Effector memory CD8-positive, alpha-beta T cell (primary cell): ENCODE measurements around the gene ARHGAP18.

Experiments used
- ATAC-seq: fragments of 150-1000 bp; cut with Tn5 transposase; replicated peaks from 2 replicates; pipeline ENCODE4 v1.10.0; 2021; ENCODE audit warnings: mild to moderate bottlenecking, moderate library complexity
- DNase-seq, 3 experiments: peaks; one replicate each; pipeline ENCODE4 v3.0.0; 2021
- H3K27ac Mint-ChIP-seq, 2 donors: one replicate each; pipeline ENCODE4 v1.8.0; 2022; ENCODE audit warnings: mild to moderate bottlenecking in 2 of 2, mixed read lengths in 2 of 2, moderate library complexity in 2 of 2
- H3K27me3 Mint-ChIP-seq, 2 donors: one replicate each; pipeline ENCODE4 v1.8.0; 2022; ENCODE audit warnings: mixed read lengths in 2 of 2
- H3K36me3 Mint-ChIP-seq: one replicate; pipeline ENCODE4 v1.8.0; 2022; ENCODE audit warnings: mild to moderate bottlenecking, moderate library complexity, mixed read lengths; ENCODE audit not compliant: insufficient read depth
- H3K4me1 Mint-ChIP-seq, 2 donors: one replicate each; pipeline ENCODE4 v1.8.0; 2022; ENCODE audit warnings: low read depth in 2 of 2, mixed read lengths in 2 of 2
- H3K4me3 Mint-ChIP-seq, 2 donors: one replicate each; pipeline ENCODE4 v1.8.0; 2022; ENCODE audit warnings: mild to moderate bottlenecking in 2 of 2, mixed read lengths in 2 of 2, moderate library complexity in 2 of 2
- H3K9me3 Mint-ChIP-seq, 2 donors: one replicate each; pipeline ENCODE4 v1.8.0; 2022; ENCODE audit warnings: mixed read lengths in 2 of 2

Gene ARHGAP18

DNA sequence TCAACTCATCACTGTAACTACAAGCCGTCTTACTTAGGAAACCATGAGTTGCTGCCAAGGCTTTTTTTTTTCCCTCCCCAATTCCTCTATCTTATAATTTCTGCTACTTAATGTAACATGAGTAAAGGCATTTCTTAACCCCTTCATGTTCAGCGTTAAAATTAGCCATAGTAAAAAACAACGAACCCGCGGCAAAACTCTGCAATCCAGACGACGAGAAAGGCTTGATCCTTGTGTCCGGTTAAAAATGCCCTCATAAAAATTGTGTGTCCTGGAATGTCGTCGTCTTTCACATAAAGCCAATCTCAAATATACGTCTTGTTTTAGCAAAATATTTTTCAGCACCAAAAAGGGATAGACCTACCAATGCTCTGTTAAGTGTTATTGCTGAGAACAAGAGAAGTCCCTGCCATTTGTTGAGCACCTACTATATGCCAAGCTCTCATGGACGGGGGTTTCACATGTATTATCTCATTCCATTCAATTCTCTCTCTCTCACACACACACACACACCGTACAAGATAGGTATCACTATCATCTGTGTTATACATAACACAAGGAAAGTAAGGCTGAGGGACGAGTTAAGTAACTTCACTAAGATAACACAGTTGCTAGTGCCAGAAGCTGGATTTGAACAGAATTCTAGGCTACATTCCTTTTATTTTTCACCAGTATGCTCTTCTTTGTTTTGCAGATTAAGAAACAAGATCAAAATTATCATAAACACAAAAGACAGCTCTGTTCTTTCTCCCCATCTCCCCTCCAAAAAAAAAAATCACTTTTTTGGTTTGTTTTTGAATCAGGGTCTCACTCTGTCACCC lies 683 bp upstream of the ARHGAP18 start:
- H3K27me3 Mint-ChIP-seq, result no peaks in the 10 kb centered on the region
- no peaks in the 10 kb centered on the region for H3K36me3 Mint-ChIP-seq
- ATAC-seq (no peak), DNase-seq (no peak)
- H3K4me1 Mint-ChIP-seq, result peaks cover 24 to 45% of the 10 kb centered on the region in 2 donors
- peak overlapping the region; percentile 87 to 95 for H3K4me3 Mint-ChIP-seq
- H3K27ac Mint-ChIP-seq, result peak overlapping the region; percentile 75 to 91
- no peaks in the 10 kb centered on the region for H3K9me3 Mint-ChIP-seq

DNA sequence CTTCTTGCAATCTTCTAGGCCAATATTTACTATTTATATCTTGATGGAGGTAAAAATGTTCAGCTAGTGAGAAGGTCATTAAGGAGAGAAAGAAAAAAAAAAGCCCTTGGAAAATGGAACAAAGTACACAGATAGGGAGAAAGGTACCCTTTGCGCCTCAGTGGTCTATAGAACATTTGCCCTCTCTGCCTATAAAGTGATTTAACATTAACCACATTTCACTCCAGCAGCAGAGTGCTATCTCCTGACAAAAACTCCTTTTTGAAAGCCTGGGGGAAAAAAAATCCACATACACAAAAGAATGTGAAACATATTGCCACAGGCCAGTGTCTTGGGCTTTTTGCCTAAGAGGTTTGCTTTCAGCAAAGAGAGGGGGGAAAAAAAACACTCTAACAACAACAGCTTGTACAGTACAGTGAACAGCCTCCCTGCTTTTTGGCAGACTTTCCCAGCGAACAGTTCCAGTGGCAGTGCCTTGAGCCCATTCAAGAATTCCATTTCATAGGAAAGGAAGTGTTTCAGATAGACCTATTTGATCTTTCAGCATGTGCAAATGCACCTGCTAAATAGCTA lies 695 bp downstream of the ARHGAP18 start:
- Mint-ChIP-seq H3K27me3 (no peaks in the 10 kb centered on the region), H3K4me3 (peak overlapping the region; percentile 87 to 95), H3K27ac (peak overlapping the region; percentile 75 to 91), H3K9me3 (no peaks in the 10 kb centered on the region), H3K36me3 (no peaks in the 10 kb centered on the region), H3K4me1 (peaks cover 31 to 57% of the 10 kb centered on the region in 2 donors)
- ATAC-seq (peak; percentile 4), DNase-seq (no peak)

DNA sequence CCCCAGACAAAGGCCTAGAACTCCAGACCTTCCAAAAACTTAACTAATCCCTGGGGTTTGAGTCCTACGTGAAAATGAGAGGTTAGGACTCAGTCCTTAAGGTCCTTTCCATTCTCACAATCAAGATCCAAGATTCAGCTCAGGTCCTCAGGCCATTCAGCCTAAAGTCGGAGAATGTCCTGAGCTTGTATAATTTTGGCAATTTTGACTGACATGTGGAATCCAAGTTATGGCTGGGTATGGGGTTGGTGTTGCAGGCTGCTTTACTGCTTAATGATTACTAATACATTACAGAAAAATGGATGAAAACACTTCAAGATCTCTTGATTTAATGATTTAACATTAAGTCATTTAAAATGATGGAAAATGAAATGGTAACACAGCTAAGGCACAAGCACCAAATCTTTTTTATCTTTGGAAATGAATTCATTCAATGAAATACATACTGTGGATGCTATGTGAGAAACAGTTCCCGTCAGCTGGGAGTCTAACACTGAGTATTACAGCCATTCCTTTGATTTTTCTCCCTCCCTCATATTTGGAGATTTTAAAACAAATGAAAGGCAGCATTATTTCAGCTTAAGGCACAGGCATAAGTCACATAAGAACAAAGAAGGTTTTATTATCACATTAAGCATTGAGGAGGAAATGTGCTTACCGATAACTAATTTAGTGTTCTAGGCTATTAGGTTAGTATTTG lies 1.3 kb downstream of the ARHGAP18 start:
- Mint-ChIP-seq H3K9me3 (no peaks in the 10 kb centered on the region), H3K36me3 (no peaks in the 10 kb centered on the region), H3K4me3 (peak overlapping the region; percentile 87 to 95), H3K27ac (peak overlapping the region in 1 of 2 donors; percentile 91), H3K4me1 (peaks cover 27 to 50% of the 10 kb centered on the region in 2 donors), H3K27me3 (no peaks in the 10 kb centered on the region)
- ATAC-seq, result no peak
- DNase-seq, result no peak

DNA sequence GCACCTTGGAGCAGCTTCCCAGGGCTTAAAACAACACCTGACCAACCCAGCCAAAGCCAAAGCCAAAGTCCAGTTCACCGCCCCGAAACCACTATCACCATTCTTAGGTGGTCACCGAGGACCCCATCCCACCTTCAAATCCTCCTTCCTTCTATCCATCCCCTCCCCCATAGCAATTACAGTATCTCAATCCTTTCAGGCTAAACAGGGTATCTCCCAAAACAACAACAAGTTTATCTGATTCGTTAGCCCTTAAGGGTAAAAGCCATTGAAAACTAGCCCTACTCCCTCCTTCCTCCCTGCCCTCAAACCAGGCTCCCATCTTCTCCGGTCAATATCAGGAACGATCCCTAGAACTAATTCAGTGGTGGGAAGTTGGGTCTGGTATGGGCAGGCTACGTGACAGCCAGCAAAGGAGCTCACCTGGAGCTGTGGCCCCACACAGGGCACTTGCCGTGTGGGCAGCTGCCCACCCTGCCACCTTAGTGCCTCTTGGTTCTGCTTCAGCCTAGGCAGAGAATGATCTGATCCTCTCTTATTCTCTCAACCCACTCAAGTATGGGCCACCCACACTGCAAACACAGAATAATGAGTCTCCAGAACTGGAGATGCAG lies 2.0 kb downstream of the ARHGAP18 start:
- Mint-ChIP-seq H3K4me3 (peak overlapping the region; percentile 39 to 95), H3K27me3 (no peaks in the 10 kb centered on the region), H3K36me3 (no peaks in the 10 kb centered on the region), H3K9me3 (no peaks in the 10 kb centered on the region), H3K4me1 (peaks cover 27 to 51% of the 10 kb centered on the region in 2 donors), H3K27ac (peak overlapping the region in 1 of 2 donors; percentile 72)
- ATAC-seq (no peak), DNase-seq (no peak)

DNA sequence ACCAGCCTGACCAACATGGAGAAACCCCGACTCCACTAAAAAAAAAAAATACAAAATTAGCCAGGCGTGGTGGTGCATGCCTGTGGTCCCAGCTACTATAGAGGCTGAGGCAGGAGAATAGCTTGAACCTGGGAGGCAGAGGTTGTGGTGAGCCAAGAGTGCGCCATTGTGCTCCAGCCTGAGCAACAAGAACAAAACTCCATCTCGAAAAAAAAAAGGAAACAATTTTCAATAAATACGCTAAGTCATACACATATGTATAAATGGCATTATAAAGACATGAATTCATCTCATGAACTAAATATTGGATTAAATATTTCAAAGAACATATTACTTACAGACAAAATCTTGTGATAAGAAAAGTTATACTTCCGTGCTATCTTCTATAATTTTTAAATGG lies 2.9 kb downstream of the ARHGAP18 start:
- H3K27me3 Mint-ChIP-seq, result no peaks in the 10 kb centered on the region
- H3K9me3 Mint-ChIP-seq, result no peaks in the 10 kb centered on the region
- ATAC-seq, result no peak
- H3K4me3 Mint-ChIP-seq, result no peak overlapping the region
- peaks cover 34 to 61% of the 10 kb centered on the region in 2 donors for H3K4me1 Mint-ChIP-seq
- H3K27ac Mint-ChIP-seq, result no peak overlapping the region
- DNase-seq, result no peak
- H3K36me3 Mint-ChIP-seq, result peaks cover 4% of the 10 kb centered on the region

DNA sequence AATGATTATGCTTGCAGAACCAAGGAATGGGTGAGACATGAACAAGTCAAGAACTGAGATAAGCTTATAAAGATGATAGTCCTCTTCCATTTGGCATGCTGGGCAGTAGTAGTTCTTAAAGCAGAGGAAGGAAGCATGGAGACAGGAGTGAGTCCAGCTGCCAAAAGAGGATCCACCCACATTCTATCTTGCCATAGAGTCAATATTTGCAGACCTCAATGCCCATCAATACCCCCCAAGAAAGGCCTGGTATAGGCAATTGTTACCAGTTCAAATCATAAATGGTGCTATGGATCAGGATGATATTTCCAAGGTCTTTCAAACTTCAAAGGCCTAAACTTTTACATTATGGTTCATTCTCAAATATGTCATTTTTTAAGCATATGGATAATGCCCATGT lies 4.8 kb downstream of the ARHGAP18 start:
- DNase-seq (no peak), ATAC-seq (no peak)
- no peaks in the 10 kb centered on the region for H3K27me3 Mint-ChIP-seq
- peaks cover 37 to 68% of the 10 kb centered on the region in 2 donors for H3K4me1 Mint-ChIP-seq
- H3K9me3 Mint-ChIP-seq, result no peaks in the 10 kb centered on the region
- H3K27ac Mint-ChIP-seq, result no peak overlapping the region
- H3K4me3 Mint-ChIP-seq, result no peak overlapping the region
- peaks cover 4% of the 10 kb centered on the region for H3K36me3 Mint-ChIP-seq

DNA sequence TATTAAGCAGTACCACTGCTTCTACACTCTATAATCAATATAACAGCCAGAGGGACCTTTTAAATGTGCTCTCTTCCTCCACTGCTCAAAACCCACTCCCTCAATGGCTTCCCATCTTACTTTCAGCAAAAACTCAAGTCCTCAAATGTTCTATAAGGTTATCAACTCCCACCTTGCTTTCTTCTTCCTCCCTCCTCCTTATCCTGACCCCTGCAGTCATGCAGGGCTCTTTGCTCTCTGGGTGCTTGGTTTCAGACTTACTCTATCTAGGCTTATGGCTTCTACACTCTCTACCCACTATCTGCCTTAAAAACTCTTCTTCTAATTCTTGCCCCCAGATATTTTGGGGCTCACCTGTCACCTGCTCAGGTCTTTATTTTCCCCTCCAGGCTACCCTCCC lies 5.3 kb downstream of the ARHGAP18 start:
- no peaks in the 10 kb centered on the region for H3K27me3 Mint-ChIP-seq
- peaks cover 37 to 71% of the 10 kb centered on the region in 2 donors for H3K4me1 Mint-ChIP-seq
- DNase-seq (no peak), ATAC-seq (no peak)
- H3K27ac Mint-ChIP-seq, result peak overlapping the region in 1 of 2 donors; percentile 2
- H3K9me3 Mint-ChIP-seq, result no peaks in the 10 kb centered on the region
- no peak overlapping the region for H3K4me3 Mint-ChIP-seq
- H3K36me3 Mint-ChIP-seq, result peaks cover 4% of the 10 kb centered on the region

DNA sequence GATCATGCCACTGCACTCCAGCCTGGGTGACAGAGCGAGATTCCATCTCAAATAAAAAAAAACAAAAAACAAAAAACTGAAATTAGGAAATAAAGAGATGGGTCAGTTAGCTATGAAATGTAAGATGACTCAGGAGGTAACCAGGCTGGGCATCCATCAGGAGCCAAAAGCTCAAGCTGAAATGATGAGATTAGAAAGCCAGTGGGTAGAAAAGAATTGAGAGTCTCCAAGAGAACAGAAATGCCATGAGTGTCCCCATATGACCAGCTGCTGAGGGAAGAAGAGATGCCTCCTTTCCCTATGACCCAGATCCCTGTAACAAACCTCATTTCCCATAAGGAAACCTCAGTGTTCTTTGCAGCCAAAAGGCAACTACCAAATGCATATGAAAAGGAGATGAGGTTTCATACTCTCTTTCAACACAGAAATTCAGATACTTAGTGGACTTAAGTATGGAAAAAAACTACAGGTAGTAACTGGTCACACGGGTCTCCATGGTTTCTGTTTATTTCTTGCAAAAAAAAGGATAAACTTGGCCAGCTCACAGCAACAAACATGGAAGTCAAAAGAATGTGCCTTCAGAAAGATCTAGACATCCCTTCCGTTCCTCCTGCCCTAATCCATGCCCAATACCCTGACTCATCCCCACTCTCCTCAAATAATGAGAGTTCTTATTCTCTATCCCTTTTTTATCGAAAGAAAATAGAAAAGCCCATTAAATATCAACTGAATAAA lies 8.1 kb downstream of the ARHGAP18 start:
- no peaks in the 10 kb centered on the region for H3K27me3 Mint-ChIP-seq
- peaks cover 4% of the 10 kb centered on the region for H3K36me3 Mint-ChIP-seq
- ATAC-seq (no peak), DNase-seq (no peak)
- no peaks in the 10 kb centered on the region for H3K9me3 Mint-ChIP-seq
- no peak overlapping the region for H3K4me3 Mint-ChIP-seq
- H3K4me1 Mint-ChIP-seq, result peaks cover 22 to 61% of the 10 kb centered on the region in 2 donors
- H3K27ac Mint-ChIP-seq, result peak overlapping the region in 1 of 2 donors; percentile 23

DNA sequence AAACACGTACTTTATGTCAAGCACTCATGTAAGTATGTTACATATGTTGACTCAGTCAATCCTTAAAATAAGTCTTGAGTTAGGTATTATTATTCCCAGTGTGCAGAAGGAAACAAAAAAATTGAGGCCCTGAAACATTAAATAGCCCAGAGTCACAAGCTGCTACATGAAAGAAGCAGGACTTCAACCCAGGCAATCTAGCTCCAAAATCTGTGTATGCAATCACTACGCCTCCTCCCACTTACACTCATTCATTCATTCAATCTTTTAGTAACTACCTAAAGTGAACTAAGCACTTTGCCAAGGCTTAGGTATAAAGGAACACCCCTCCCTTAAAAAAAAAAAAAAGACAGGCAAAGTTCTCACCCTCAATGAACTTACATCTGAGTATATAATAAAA lies 9.3 kb downstream of the ARHGAP18 start:
- H3K9me3 Mint-ChIP-seq, result no peaks in the 10 kb centered on the region
- H3K4me3 Mint-ChIP-seq, result no peak overlapping the region
- no peak overlapping the region for H3K27ac Mint-ChIP-seq
- H3K4me1 Mint-ChIP-seq, result peaks cover 24 to 67% of the 10 kb centered on the region in 2 donors
- DNase-seq (no peak), ATAC-seq (no peak)
- H3K27me3 Mint-ChIP-seq, result no peaks in the 10 kb centered on the region
- H3K36me3 Mint-ChIP-seq, result peaks cover 4% of the 10 kb centered on the region

DNA sequence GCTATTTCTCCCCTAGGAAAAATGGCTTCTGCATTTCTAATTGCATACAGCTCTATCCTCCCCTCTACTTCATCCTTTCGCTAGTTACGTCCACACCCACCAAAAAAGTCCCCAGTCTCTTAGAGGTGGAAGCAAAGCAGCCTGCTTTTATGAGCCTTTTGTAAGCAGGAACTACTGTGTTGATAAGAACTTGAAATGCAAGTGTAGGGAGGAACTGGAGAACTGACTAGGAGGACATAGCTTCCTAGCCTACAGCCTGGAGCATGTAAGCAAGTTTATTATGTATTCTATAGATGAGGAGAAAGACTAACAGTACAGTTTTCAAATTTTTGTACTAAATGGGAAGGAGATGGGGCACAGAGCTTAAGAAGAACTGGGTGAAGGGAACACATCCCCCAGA lies 10.3 kb downstream of the ARHGAP18 start:
- no peak overlapping the region for H3K4me3 Mint-ChIP-seq
- peaks cover 4% of the 10 kb centered on the region for H3K36me3 Mint-ChIP-seq
- peak overlapping the region in 1 of 2 donors; percentile 3 for H3K27ac Mint-ChIP-seq
- no peaks in the 10 kb centered on the region for H3K27me3 Mint-ChIP-seq
- no peak for ATAC-seq
- peaks cover 21 to 63% of the 10 kb centered on the region in 2 donors for H3K4me1 Mint-ChIP-seq
- H3K9me3 Mint-ChIP-seq, result no peaks in the 10 kb centered on the region
- DNase-seq, result no peak

DNA sequence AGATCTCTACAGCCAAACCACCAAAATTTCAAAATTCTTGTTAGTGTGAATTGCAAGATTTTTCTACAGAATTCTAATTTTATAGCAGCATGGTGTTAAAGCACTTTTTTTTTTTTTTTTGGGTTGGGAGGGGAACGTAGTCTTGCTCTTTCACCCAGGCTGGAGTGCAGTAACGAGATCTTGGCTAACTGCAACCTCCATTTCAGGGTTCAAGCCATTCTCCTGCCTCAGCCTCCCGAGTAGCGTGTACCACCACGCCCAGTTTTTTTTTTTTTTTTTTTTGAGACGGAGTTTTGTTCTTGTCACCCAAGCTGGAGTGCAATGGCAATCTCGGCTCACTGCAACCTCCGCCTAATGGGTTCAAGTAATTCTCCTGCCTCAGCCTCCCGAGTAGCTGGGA lies 11.5 kb downstream of the ARHGAP18 start:
- no peaks in the 10 kb centered on the region for H3K9me3 Mint-ChIP-seq
- DNase-seq (no peak), ATAC-seq (no peak)
- H3K27me3 Mint-ChIP-seq, result no peaks in the 10 kb centered on the region
- no peak overlapping the region for H3K27ac Mint-ChIP-seq
- H3K36me3 Mint-ChIP-seq, result peaks cover 4% of the 10 kb centered on the region
- no peak overlapping the region for H3K4me3 Mint-ChIP-seq
- peaks cover 18 to 71% of the 10 kb centered on the region in 2 donors for H3K4me1 Mint-ChIP-seq

DNA sequence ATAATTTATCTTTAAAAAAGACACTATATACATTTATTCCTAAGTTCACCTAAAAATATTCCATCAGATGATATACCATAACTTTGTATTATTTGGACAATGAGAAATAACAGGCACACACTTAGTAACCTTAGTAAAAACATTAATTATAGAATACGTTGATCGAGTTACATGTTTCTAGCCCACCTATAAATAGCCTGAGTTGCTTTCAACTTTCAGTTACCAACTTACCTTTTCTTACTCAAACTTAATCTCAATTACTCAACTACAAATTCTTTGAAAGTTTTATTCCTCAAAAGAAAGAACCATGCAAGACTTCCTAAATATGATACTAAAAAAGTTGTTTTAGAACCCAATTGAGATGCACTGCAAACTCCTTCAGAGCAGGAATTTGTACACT lies 12.2 kb downstream of the ARHGAP18 start:
- Mint-ChIP-seq H3K4me1 (peaks cover 18 to 75% of the 10 kb centered on the region in 2 donors), H3K36me3 (peaks cover 3% of the 10 kb centered on the region), H3K4me3 (no peak overlapping the region), H3K9me3 (no peaks in the 10 kb centered on the region), H3K27me3 (no peaks in the 10 kb centered on the region), H3K27ac (no peak overlapping the region)
- ATAC-seq (no peak), DNase-seq (no peak)

DNA sequence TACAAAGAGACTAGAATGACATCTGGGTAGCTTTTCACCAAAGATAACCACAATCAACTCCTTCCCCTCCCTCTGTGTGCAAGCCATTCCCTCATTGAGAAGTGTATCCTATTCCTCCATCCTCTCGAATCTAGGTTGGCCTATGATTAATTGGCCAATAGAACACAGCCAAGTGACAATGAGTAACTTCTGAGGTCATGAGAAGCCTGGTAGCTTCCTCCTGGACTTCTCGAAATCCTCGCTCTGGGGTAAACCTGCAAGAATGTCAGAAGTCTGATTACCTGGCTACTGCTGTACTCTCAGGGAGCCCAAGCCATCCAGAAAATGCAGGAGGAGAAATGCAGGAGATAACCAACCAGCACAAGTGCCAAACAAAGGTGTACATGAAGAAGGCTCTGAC lies 13.1 kb downstream of the ARHGAP18 start:
- H3K9me3 Mint-ChIP-seq, result no peaks in the 10 kb centered on the region
- no peak for ATAC-seq
- no peaks in the 10 kb centered on the region for H3K36me3 Mint-ChIP-seq
- peak overlapping the region in 1 of 2 donors; percentile 72 for H3K27ac Mint-ChIP-seq
- H3K4me3 Mint-ChIP-seq, result no peak overlapping the region
- no peak for DNase-seq
- peaks cover 18 to 71% of the 10 kb centered on the region in 2 donors for H3K4me1 Mint-ChIP-seq
- H3K27me3 Mint-ChIP-seq, result no peaks in the 10 kb centered on the region
